Middle frontal gyrus (tissue), 1 donor: Measurements from ENCODE around the gene TOE1.
"Not testable (repeated sequence)": the region's sequence is repeated elsewhere in the genome, so short reads cannot be mapped to it uniquely, and the experiment has no call there.

Experiments used
- DNase-seq: peaks from one replicate; pipeline ENCODE4 v3.0.0-alpha.2; 2015; ENCODE audit warnings: low spot score; ENCODE audit errors: extremely low spot score

TOE1 gene

DNA sequence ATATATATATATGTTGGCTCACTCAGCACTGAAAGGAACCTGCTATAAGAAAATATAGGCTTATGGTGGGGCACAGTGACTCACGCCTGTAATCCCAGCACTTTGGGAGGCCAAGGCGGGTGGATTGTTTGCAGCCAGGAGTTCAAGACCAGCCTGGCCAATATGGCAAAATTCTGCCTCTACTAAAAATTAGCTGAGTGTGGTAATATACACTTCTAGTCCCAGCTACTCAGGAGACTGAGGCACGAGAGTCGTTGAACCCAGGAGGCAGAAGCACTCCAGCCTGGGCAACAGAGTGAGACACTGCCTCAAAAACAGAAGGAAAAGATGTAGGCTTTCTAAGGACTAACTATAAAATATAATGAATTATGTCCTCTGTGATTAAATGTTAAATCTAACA is 14.9 kb downstream of the TOE1 start:
- DNase-seq, result no peak

DNA sequence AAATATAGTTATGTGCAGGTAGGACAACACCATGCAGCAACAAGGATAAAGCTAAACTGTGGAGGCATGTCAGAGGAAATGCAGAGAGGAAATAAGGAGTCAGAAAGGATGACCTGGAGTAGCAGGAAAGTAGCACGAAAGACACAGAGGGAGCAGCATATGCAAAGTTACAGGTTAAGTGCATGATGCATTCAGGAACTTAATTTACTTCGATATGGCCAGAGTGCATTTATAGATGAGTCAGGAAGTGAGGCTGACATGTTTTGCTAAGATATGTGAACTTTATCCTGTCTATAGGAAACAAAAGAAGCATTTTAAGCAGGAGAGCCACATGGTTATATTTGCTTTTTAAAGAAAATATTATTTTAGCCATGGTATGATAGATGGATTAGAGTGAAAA is 15.7 kb downstream of the TOE1 start:
- DNase-seq, result no peak

DNA sequence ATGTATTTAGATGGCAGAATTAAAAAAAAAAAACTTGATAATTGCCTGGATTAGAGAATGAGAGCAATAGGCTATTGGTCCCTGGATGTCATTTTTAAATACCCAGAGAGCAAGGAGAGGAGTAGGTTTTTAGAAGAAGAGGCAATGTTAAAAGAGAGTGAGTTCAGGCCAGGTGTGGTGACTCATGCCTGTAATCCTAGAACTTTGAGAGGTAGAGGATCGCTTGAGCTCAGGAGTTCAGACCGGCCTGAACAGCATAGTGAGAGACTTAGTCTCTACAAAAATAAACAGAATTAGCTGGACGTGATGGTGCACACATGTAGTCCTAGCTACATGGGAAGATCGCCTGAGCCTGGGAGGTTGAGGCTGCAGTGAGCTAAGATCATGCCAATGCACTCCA is 16.2 kb downstream of the TOE1 start:
- DNase-seq, result no peak

DNA sequence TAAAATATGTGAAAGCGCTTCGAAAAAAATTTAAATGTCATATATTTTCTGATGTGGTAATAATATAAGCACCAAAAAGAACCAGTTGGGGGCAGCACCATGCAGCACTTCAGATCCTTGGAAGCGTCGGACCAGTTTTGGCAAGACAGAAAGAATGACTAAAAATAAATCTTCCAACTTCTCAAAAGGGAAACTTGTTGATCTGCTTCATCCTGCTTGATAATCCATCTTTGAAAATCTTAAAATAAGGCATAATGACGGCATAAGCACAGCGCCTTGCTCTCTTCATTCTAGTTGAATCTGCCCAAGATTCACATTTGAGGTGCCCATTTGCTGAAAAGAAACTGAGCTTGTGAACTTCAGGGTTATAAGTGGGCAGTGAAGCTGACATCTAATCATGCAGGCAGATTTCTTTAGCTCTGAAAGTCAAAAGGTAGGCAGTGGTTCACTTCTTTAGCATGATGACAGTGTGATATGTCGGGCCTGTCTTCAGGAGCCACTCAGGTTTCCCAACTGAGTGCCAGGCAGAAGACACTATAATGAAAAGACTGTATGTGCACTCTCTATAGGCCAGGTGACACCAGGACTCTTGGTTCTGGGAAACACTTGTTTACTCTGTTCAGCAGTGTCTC is 20.0 kb downstream of the TOE1 start:
- peak; percentile 66 for DNase-seq

DNA sequence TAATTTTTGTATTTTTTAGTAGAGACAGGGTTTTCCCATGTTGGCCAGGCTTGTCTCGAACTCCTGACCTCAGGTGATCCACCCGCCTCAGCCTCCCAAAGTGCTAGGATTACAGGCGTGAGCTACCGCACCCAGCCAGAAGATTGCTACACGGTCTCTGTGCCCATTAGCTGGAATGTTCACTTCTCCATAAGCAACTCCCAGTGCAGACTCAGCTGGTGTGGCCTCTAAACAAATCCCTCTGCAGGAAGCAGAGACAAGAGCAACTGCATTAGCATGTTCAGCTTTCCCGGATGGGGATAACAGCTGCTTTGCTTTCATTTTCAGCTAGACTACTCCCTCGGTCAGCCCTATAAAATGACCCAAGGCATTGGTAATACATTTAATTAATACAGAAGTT is 21.0 kb downstream of the TOE1 start:
- DNase-seq, result not testable (repeated sequence)

DNA sequence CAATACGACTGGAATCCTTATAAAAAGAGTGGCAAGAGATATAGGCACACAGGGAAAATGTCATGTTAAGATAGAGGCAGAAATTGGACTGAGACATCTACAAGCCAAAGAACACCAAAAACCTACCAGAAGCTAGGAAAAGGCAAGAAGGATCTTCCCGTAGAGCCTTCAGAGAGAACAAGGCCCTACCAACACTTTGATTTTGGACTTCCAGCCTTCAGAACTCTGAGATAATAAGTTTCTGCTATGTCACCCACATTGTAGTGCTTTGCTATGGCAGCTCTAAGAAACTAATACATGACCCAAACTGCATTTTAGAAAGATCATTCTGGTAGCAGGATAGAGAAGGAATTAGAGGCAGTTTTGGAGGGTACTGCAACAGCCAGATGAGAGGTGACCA is 24.3 kb downstream of the TOE1 start:
- no peak for DNase-seq

DNA sequence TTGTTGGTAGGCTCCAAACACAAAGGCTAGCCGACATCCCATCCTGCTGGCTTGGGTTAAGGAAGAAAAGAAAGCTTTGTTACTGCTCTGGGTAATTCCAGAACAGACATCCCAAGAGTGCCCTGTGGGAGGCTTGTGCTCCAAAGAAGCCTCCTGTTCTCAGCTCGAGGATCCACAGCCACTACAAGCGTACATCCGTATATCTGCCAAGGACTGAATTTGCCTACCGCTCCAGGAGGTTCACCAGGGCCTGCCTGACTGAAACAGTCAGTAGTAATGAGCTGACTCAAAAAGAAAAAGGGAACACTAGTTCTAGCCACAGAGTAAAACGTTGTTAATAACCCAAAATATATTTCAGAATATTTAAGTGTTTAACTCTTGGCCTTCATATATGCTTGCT is 25.1 kb downstream of the TOE1 start:
- DNase-seq, result no peak

DNA sequence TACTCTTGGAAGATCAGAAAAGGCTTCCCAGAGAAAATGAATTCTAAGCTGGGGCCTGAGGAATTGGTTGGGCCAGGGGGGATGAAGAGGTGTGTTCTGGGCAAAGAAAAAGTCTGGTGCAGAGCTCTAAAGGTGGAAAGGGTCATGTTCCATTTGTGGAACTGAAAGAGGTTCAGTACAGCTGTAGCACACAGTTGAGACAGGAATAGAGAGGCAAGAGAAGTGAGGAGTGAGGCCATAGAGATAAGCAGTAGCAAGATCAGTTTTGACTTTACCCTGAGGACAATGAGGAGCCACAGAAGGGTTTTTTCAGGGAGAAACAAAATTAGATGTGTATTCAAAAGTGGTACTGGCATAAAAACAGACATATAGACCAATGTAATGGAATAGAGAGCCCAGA is 30.6 kb downstream of the TOE1 start:
- no peak for DNase-seq

DNA sequence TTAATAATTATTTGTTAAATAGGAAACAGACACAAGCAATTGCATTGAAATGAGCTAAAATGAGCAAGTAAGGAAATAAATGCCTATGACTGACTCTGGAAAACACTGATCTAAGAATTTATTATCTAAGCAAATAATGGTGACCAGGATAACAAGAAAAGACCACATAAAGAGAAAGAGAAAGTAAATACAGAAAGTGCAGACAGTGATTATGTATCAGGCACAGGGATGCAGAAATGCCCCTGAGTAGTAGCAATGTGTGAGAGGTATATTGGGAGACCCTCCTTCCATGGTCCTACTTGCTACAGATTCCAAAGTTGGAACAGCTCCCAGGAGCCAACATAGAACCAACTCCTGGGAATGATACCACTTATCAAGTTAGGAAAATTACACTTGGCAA is 33.6 kb downstream of the TOE1 start:
- no peak for DNase-seq

DNA sequence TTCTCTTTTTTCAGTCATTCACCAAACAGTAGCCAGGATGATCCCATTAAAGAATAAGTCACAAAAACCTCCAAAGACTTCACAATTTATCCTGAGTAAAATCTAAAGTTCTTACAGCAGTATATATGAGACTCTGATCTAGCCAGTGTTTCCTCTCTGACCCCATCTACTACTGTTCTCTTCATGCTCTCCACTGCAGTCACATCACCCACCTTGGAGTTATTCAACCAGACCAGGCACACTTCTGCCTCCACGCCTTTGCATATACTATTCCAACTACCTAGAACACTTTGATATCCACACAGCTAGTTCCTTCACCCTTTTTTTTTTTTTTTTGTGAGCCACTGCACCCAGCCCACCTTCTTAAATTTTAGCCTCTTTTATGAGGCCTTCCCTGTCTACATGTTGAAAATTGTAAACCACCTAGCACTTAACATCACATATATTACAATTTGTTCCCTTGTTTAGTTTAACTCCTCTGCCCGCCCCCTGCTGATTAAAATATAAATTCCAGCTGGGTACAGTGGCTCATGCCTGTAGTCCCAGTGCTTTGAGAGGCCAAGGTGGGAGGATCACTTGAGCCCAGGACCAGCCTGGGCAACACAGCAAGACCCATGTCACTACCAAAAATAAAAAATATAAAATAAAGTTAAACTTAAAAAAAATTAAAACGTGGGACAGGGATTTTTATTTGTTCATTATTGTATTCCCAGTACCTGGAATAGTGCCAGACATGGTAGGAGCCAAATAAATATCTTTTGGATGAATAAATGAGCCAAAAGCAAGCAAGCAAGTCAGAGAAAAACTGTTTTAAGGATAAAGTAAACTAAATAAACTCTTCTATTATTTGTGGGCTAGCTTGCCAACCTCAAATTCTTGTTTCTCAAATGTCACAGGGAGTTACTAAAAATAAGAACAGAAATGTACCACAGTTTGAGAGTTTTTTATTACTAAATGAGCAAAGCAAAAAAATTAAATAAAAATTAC is 35.4 kb downstream of the TOE1 start:
- no peak for DNase-seq

DNA sequence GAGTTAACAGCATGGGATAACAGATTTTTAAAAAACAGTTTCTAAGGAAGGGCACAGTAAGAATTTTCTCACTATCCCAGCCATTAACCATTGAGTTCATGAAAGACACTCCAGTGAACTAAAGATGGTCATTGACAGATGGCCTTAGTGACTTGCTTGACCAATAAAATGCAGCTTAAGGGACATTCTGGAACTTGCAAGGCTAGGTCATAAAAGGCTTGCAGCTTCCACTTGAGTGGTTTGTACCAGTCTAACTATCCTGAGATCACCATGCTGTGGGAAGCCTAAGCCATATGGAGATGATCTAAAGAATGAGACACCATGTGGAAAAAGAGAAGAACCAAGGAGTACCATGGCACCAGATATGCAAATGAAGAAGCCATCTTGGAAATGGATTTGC is 38.2 kb downstream of the TOE1 start:
- no peak for DNase-seq

DNA sequence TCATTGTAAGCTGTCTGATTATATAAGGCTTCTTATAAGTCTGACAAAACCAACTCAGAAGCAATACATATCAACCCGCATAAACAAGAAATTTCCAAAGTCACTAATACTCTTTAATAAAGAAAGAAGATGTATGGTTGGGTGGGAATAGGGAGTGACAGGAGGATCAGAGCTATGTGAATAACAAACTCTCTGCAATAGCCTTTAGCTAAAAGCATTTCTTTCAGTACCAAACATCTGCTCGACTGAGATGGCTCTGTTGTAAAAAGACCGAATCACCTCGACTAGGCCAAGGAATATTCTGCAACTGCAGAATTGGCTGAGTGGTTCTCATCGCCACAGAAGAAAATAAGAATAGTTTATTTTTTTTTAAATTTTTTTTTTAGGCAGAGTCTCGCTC is 39.6 kb downstream of the TOE1 start:
- DNase-seq, result no peak

DNA sequence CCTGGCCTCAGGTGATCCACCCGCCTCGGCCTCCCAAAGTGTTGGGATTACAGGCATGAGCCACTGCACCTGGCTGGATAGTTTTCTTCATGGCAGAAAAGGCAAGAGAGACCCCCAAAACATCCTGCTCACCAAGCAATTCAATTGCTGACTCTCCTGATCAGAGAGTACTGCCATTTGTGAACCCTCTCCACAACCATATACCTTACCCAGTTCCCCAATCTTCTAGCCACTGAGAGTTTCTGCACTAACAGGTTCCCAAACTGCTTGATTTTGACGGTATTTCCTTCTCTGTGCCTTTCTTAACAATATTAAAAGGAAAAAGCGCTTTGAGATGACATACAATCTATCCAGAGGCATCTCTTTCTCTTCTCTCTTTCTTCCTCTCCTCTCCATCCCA is 40.2 kb downstream of the TOE1 start:
- no peak for DNase-seq

DNA sequence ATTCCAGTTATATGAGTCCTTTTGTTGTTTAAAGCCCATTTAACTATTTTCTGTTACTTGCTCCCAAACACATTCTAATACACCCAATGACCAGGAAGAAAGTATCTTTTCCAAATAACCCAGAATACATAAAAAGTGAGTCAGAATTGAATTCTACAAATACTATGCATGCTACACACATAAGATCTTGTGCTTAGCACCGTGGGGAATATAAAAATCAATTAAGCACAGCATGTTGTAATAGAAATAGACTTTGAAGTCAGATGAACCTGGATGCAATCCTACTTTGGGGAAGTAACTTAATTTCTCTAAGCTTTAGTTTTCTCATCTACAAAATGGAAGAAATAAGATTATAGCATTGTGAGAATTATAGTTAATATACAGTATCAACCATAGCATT is 40.8 kb downstream of the TOE1 start:
- no peak for DNase-seq

DNA sequence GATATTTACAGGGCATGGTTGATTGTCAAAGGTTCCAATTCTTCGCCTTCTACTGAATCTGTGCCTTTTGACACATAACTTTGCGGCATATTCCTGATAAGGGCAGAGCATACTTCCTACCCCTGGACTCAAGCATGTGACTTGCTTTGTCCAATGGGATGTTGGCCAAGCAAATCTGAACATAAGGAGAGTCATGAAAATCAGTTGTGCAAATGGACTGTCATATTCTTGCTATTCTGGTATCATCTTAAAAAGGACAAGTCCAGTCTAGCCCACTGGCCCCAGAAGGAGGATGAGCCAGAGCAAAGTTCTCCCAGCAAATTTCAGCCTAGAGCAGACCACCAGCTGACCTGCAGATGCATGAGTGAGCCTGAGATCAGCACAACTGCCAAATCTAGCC is 41.3 kb downstream of the TOE1 start:
- no peak for DNase-seq

DNA sequence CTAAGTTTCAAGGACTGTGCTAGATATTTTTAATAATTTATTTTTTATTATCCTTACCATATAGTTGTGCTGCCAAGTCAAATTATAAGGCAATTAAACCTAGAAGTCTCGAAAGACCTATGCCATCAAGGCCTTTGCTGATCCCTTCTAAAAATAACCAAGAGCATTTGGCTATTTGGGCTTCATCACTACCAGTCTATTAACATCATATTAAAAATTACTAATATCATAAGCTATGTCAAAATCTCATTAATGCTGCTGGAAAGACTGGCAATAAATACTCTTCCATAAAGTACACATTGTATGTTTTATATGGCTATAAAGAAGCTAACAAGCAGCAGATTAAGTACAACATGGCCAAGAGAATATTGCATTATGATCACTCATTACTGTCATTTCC is 43.2 kb downstream of the TOE1 start:
- no peak for DNase-seq

DNA sequence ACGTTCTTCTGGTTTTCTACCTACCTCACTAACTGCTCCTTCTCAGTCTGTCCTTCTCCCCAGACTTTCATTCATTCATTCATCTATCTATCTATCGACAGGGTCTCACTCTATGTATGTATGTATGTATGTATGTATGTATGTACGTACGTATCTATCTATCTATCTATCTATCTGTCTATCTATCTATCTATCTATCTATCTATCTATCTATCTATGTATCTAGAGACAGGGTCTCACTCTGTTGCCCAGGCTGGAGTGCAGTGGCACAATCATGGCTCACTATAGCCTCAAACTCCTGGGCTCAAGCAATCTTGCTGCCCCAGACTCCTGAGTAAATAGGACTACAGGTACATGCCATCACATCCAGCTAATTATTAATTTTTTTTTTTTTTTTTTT is 44.2 kb downstream of the TOE1 start:
- DNase-seq, result not testable (repeated sequence)

DNA sequence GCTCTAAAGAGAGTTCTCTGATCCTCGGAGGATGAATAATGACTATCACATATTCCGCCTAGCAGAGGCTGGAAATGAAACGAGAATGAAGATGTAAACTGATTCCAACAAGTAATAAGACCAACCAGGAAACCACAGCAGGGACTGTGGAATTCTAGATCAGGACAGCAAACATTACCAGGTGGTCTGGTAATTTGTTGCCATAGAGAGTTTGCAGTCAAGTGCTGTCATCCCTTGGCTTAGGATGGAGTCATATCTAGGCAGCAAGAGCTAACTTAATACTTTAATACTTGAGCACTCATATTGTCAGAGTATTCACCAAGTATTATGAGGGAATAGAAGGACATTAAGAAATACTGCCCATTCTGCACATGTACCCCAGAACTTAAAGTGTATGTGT is 45.3 kb downstream of the TOE1 start:
- DNase-seq, result no peak

DNA sequence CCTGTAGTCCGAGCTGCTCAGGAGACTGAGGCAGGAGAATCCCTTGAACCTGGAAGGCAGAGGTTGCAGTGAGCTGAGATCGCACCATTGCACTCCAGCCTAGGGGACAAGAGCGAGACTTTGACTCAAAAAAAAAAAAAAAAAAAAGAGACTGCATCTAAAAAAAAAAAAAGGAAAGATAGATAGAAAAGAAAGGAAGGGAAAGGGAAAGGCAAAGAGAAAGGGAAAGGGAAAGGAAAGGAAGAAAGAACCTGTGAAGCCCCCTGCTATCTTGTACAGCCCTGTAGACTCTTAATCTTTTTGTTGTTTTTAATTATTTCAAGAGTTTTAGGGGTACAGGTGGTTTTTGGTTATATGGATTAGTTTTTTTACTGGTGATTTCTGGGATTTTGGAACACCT is 46.2 kb downstream of the TOE1 start:
- no peak for DNase-seq
